OCI-LY1 (cell line): ENCODE results near the gene TFB2M.

Experiments used
- H2AFZ ChIP-seq: fragments of 200-600 bp; sonication (generic), shearing (Covaris generic); 2 replicates; pipeline ENCODE4 v1.6.0; 2014; ENCODE audit warnings: antibody characterized with exemption, mild to moderate bottlenecking, low read length
- H3F3A ChIP-seq: fragments of 200-600 bp; sonication (generic), shearing (Covaris generic); 2 replicates; pipeline ENCODE4 v1.6.0; 2014; ENCODE audit warnings: mild to moderate bottlenecking, antibody characterized with exemption, low read length, moderate library complexity; ENCODE audit not compliant: insufficient read depth
- H3K27ac ChIP-seq: fragments of 200-600 bp; sonication (generic); 2 replicates; pipeline ENCODE4 v1.5.1; 2014; ENCODE audit warnings: low read length, mixed run types, mild to moderate bottlenecking, low read depth; ENCODE audit not compliant: poor library complexity, severe bottlenecking
- H3K27me3 ChIP-seq: fragments of 200-600 bp; sonication (generic); 2 replicates; pipeline ENCODE4 v1.6.0; 2014; ENCODE audit warnings: antibody characterized with exemption, mild to moderate bottlenecking, low read length, moderate library complexity; ENCODE audit not compliant: insufficient read depth
- H3K36me3 ChIP-seq: fragments of 200-600 bp; sonication (generic); 2 replicates; pipeline ENCODE4 v1.6.1; 2014; ENCODE audit warnings: mild to moderate bottlenecking, antibody characterized with exemption, low read length, moderate library complexity, mixed read lengths; ENCODE audit not compliant: insufficient read depth
- H3K4me1 ChIP-seq: fragments of 200-600 bp; sonication (generic); 2 replicates; pipeline ENCODE4 v1.5.1; 2014; ENCODE audit warnings: mild to moderate bottlenecking, low read length, moderate library complexity; ENCODE audit not compliant: insufficient read depth, severe bottlenecking
- H3K4me2 ChIP-seq: fragments of 200-600 bp; sonication (generic), shearing (Covaris generic); 2 replicates; pipeline ENCODE4 v1.6.1; 2014; ENCODE audit warnings: low read length
- H3K4me3 ChIP-seq: fragments of 200-600 bp; sonication (generic); 2 replicates; pipeline ENCODE4 v1.5.1; 2014; ENCODE audit warnings: low read length, low read depth, mild to moderate bottlenecking, mixed read lengths; ENCODE audit not compliant: poor library complexity, severe bottlenecking
- H3K79me2 ChIP-seq: fragments of 200-600 bp; shearing (Covaris generic); 2 replicates; pipeline ENCODE4 v1.6.1; 2016; ENCODE audit warnings: mixed run types, low read length, mixed read lengths; ENCODE audit not compliant: insufficient read depth
- H3K9ac ChIP-seq: fragments of 200-600 bp; sonication (generic), shearing (Covaris generic); 2 replicates; pipeline ENCODE4 v1.6.1; 2014; ENCODE audit warnings: mild to moderate bottlenecking, low read length, mixed read lengths
- H3K9me2 ChIP-seq: fragments of 200-600 bp; sonication (generic), shearing (Covaris generic); 2 replicates; pipeline ENCODE4 v1.6.1; 2014; ENCODE audit warnings: low read depth, mild to moderate bottlenecking, low read length, mixed read lengths
- H3K9me3 ChIP-seq: fragments of 200-600 bp; shearing (Covaris generic); 2 replicates; pipeline ENCODE4 v1.6.1; 2014; ENCODE audit warnings: low read length, mixed read lengths
- H4K20me1 ChIP-seq: fragments of 200-600 bp; sonication (generic), shearing (Covaris generic); 2 replicates; pipeline ENCODE4 v1.6.0; 2016; ENCODE audit warnings: mild to moderate bottlenecking, low read length; ENCODE audit not compliant: insufficient read depth
- EZH2 ChIP-seq: fragments of 200-600 bp; sonication (generic), shearing (Covaris generic); IDR thresholded peaks from 2 replicates; pipeline ENCODE4 v1.8.0; 2017; ENCODE audit warnings: borderline replicate concordance, mixed run types, mild to moderate bottlenecking, antibody characterized with exemption, low read length, moderate library complexity, mixed read lengths
- TF ChIP-seq, protein P1 (sequence below): fragments of 200-600 bp; sonication (generic), shearing (Covaris generic); IDR thresholded peaks from 2 replicates; pipeline ENCODE4 v1.5.1; 2017; ENCODE audit warnings: mild to moderate bottlenecking, antibody characterized with exemption, low read length, moderate library complexity, mixed read lengths

Gene TFB2M

DNA sequence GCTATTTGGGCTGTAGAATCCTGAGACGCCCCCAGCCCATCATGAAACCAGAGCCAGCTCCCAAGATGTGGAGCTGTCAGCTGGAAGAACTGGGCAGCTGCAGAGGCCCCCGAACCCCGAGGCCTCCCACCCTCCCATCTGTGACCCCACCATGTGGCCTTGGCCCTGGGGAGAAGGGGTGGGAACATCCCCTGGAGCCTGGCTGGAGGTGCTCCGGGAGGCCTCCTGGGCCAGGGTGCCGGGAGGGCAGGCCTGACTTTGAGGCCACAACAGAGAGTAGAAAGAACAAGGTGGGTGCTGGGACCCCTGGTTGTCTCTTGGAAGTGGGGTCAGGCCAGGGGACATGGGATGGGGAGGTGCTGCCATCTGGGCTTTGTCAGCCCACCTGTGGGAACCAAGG is 53.0 kb downstream of the TFB2M start:
- H3K36me3 ChIP-seq: no peaks in the 10 kb centered on the region
- H3K9me2 ChIP-seq: no peaks in the 10 kb centered on the region
- no peaks in the 10 kb centered on the region for H4K20me1 ChIP-seq
- no peak overlapping the region for H2AFZ ChIP-seq
- TF ChIP-seq, protein P1, sequence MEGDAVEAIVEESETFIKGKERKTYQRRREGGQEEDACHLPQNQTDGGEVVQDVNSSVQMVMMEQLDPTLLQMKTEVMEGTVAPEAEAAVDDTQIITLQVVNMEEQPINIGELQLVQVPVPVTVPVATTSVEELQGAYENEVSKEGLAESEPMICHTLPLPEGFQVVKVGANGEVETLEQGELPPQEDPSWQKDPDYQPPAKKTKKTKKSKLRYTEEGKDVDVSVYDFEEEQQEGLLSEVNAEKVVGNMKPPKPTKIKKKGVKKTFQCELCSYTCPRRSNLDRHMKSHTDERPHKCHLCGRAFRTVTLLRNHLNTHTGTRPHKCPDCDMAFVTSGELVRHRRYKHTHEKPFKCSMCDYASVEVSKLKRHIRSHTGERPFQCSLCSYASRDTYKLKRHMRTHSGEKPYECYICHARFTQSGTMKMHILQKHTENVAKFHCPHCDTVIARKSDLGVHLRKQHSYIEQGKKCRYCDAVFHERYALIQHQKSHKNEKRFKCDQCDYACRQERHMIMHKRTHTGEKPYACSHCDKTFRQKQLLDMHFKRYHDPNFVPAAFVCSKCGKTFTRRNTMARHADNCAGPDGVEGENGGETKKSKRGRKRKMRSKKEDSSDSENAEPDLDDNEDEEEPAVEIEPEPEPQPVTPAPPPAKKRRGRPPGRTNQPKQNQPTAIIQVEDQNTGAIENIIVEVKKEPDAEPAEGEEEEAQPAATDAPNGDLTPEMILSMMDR: no peak
- TF ChIP-seq EZH2: no peak
- no peak overlapping the region for H3K9ac ChIP-seq
- no peaks in the 10 kb centered on the region for H3F3A ChIP-seq
- H3K4me2 ChIP-seq: no peak overlapping the region
- no peaks in the 10 kb centered on the region for H3K27me3 ChIP-seq
- H3K4me3 ChIP-seq: no peak overlapping the region
- no peaks in the 10 kb centered on the region for H3K4me1 ChIP-seq
- peaks cover 19% of the 10 kb centered on the region for H3K9me3 ChIP-seq
- no peak overlapping the region for H3K27ac ChIP-seq
- no peaks in the 10 kb centered on the region for H3K79me2 ChIP-seq

DNA sequence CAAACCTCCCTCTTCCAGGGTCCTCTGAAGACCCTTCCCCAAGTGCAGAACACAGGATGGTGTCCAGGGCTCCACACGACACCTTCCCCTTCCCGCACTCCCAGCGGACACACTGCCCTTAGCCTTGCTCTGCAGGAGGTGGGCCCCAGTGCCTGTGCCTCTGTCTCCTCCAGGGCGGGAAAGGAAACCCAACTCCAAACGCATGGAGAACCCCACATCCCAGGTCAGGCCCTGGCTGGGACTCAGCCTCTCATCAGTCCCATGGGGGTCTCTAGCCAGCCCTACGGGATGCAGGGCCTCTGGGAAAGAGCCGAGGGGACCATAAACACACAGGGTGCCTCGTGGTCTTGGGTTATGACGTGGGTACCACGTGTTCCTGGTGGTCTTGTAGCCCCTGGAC is 53.4 kb downstream of the TFB2M start:
- H3K4me2 ChIP-seq: no peak overlapping the region
- no peak overlapping the region for H3K27ac ChIP-seq
- no peaks in the 10 kb centered on the region for H3K9me2 ChIP-seq
- H4K20me1 ChIP-seq: no peaks in the 10 kb centered on the region
- H2AFZ ChIP-seq: no peak overlapping the region
- H3K9ac ChIP-seq: no peak overlapping the region
- TF ChIP-seq, protein P1: no peak
- no peak for TF ChIP-seq EZH2
- peaks cover 18% of the 10 kb centered on the region for H3K9me3 ChIP-seq
- no peaks in the 10 kb centered on the region for H3K27me3 ChIP-seq
- H3K4me3 ChIP-seq: no peak overlapping the region
- no peaks in the 10 kb centered on the region for H3K36me3 ChIP-seq
- H3K79me2 ChIP-seq: no peaks in the 10 kb centered on the region
- H3K4me1 ChIP-seq: peaks cover 3% of the 10 kb centered on the region
- H3F3A ChIP-seq: no peaks in the 10 kb centered on the region

DNA sequence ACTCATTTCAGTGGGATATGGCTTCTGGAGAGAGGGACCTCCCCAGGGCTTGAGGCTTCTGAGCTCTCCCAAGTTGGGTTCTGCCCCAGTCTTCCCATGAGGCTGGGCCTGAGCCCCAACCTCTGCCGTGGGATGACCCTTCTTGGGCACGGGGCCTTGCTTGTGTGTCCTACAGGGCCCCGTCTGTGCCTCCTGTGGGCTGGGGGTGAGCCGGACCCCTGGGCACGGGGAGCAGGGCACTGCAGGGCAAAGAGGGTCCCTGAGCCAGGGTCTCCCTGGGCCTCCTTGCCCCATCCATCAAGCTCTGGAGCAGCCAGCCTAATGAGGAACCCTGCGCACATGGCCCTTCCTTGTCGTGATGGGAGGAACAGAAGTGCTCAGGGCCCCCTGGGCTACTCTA is 53.8 kb downstream of the TFB2M start:
- Histone ChIP-seq H3K4me3 (no peak overlapping the region), H3K9me3 (peaks cover 16% of the 10 kb centered on the region), H3K9ac (no peak overlapping the region), H3F3A (no peaks in the 10 kb centered on the region), H3K9me2 (no peaks in the 10 kb centered on the region), H3K27ac (no peak overlapping the region), H2AFZ (no peak overlapping the region), H3K4me1 (peaks cover 7% of the 10 kb centered on the region), H4K20me1 (no peaks in the 10 kb centered on the region), H3K36me3 (no peaks in the 10 kb centered on the region), H3K79me2 (no peaks in the 10 kb centered on the region), H3K27me3 (no peaks in the 10 kb centered on the region), H3K4me2 (no peak overlapping the region)
- no peak for TF ChIP-seq EZH2
- TF ChIP-seq, protein P1: no peak
